Prostate gland (tissue), 2 donors: ENCODE data around the gene TMEM74B.

Experiments used
- CTCF ChIP-seq, 4 experiments: fragments of 200-600 bp in 2 of 4; fragments of 450-650 bp in 2 of 4; sonication (generic) in 2 of 4; IDR thresholded peaks; 1 replicate in 3 of 4; 2 replicates in 1 of 4; pipeline ENCODE4 v1.5.1; 2016 to 2019; ENCODE audit warnings: antibody characterized with exemption in 4 of 4, mild to moderate bottlenecking in 2 of 4, moderate library complexity in 2 of 4
- POLR2A ChIP-seq: fragments of 450-650 bp; IDR thresholded peaks from one replicate; pipeline ENCODE4 v1.6.1; 2016; ENCODE audit warnings: antibody characterized with exemption, mild to moderate bottlenecking

GRCh38 chr20:1186367-1186991 lies 1.7 kb upstream of the TMEM74B start:
- no peak for TF ChIP-seq POLR2A
- no peak for TF ChIP-seq CTCF (IDR thresholded peaks at IDR 0.05)
